Right ventricle myocardium superior (tissue), 1 donor: ENCODE data around the gene CRYBA4. TPM values are rescaled to one million over a fixed set of nuclear protein-coding genes. Genes with fewer than 3 reads are reported as not detected.
A peak's percentile ranks its signal among the peaks of the same experiment; 100 is the strongest.

Experiments
- ATAC-seq: fragments of 200-7000 bp; cut with Tn5 transposase; one replicate; pipeline ENCODE4 v1.9.1; 2020; ENCODE audit warnings: mild to moderate bottlenecking; ENCODE audit not compliant: poor library complexity
- DNase-seq: peaks from one replicate; pipeline ENCODE4 v3.0.0-alpha.2; 2020
- intact Hi-C: fragments of 100-400 bp; cut with DNase I; formaldehyde crosslinking; loops from one replicate; pipeline ENCODE4 v1.11.2; 2022
- long read RNA-seq: library from polyadenylated mRNA; unstranded; transcript quantifications from one replicate; pipeline ENCODE4 v2.0.0, GENCODE V29; 2021
- total RNA-seq: library from RNA; stranded (reverse); fragmentation: NEBNext Ultra II Directional; extraction: Animal tissue kit (Norgen Biotek cat#: 25700); gene quantifications from one replicate; pipeline ENCODE4 v1.2.1, GENCODE V29; 2021
- donor health status: DM: no; HTN: yes; CAD: no; lungs with severe emphysema.

Gene CRYBA4
- not detected for total RNA-seq
- long read RNA-seq = 0 reads

GRCh38 chr22:26621663-26622062 is at the start of gene CRYBA4:
TSS of gene CRYBA4 (plus strand) at chr22:26621963. CDS start at chr22:26622597, 634 bp downstream.
- intact Hi-C loops = no loop called here
- no peak for DNase-seq
- ATAC-seq = no peak

GRCh38 chr22:26573026-26573662 is 48.6 kb upstream of the CRYBA4 start:
- intact Hi-C loops = no loop called here
- DNase-seq (peak; percentile 76), ATAC-seq (peak; percentile 63)

- DNase-seq (no peak), ATAC-seq (no peak)
- intact Hi-C loops = no loop called here
These were observed 47.6 kb upstream of the CRYBA4 start for GRCh38 chr22:26574001-26574723.

GRCh38 chr22:26576026-26576680 is 45.6 kb upstream of the CRYBA4 start:
- no peak for DNase-seq
- intact Hi-C loops = no loop called here
- ATAC-seq = no peak

- DNase-seq (no peak), ATAC-seq (no peak)
- intact Hi-C loops = no loop called here
These were observed 44.7 kb upstream of the CRYBA4 start for GRCh38 chr22:26577081-26577480.

- ATAC-seq = peak; percentile 40
- intact Hi-C loops = no loop called here
- no peak for DNase-seq
These were observed 42.4 kb upstream of the CRYBA4 start for GRCh38 chr22:26579331-26579886.

GRCh38 chr22:26580240-26580962 is 41.4 kb upstream of the CRYBA4 start:
- DNase-seq = no peak
- no peak for ATAC-seq
- intact Hi-C loops = no loop called here

GRCh38 chr22:26581026-26581425 is 40.7 kb upstream of the CRYBA4 start:
- no peak for ATAC-seq
- DNase-seq = no peak
- intact Hi-C loops = no loop called here

GRCh38 chr22:26581633-26582168 is 40.1 kb upstream of the CRYBA4 start:
- intact Hi-C loops = no loop called here
- no peak for ATAC-seq
- no peak for DNase-seq

GRCh38 chr22:26584010-26584409 is 37.8 kb upstream of the CRYBA4 start:
- DNase-seq = no peak
- intact Hi-C loops = no loop called here
- no peak for ATAC-seq

- DNase-seq = peak; percentile 91
- intact Hi-C loops = no loop called here
- peak; percentile 55 for ATAC-seq
These were observed 36.5 kb upstream of the CRYBA4 start for GRCh38 chr22:26585104-26585790.

- intact Hi-C loops = no loop called here
- ATAC-seq = no peak
These were observed 35.0 kb upstream of the CRYBA4 start for GRCh38 chr22:26586556-26587325.

GRCh38 chr22:26587991-26588613 is 33.7 kb upstream of the CRYBA4 start:
- intact Hi-C loops = no loop called here
- ATAC-seq (no peak), DNase-seq (no peak)

More at GRCh38 chr22:26586556-26587325, 35.0 kb upstream of the CRYBA4 start:
- no peak for DNase-seq

- no peak for ATAC-seq
- intact Hi-C loops = no loop called here
- DNase-seq = no peak
These were observed 32.9 kb upstream of the CRYBA4 start for GRCh38 chr22:26588729-26589366.

GRCh38 chr22:26589367-26589844 is 32.4 kb upstream of the CRYBA4 start:
- intact Hi-C loops = no loop called here
- ATAC-seq = peak; percentile 29
- peak; percentile 63 for DNase-seq
